Stimulated activated CD4-positive, alpha-beta T cell treated with anti-CD3 and anti-CD28 coated beads, TNF-alpha, amount 100 ng/mL, for 24 hours (primary cell): ENCODE data around the gene SLC24A3.

Experiments
- DNase-seq, 3 experiments: peaks; one replicate each; pipeline ENCODE4 v3.0.0-alpha.2; 2020; ENCODE audit warnings: low read depth in 3 of 3

Gene SLC24A3

GRCh38 chr20:19457611-19458010, 245.2 kb downstream of the SLC24A3 start:
- no peak for DNase-seq

GRCh38 chr20:19460386-19460785, 247.9 kb downstream of the SLC24A3 start:
- DNase-seq, result no peak

- no peak for DNase-seq
These were observed 250.0 kb downstream of the SLC24A3 start for GRCh38 chr20:19462491-19462890.

GRCh38 chr20:19463597-19463996, 251.2 kb downstream of the SLC24A3 start:
- no peak for DNase-seq

DNA sequence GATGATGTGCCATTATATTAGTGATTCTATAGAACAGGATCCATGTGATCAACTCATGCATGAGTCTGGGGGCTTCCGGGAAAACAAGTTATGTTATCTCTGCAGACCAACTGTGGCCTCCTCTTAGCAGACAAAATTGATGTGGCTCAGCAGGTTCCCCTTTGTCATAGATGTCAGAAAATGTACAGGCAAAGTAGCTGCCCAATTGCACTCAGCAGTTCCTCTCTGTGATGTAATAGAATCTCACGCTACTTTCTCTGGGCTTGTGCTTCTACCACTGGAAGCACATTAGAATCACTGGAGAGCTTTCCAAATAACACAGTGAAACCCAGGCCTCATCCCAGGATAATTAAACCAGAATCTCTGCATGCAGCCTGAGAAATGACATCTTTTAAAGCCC, 253.1 kb downstream of the SLC24A3 start:
- no peak for DNase-seq

DNA sequence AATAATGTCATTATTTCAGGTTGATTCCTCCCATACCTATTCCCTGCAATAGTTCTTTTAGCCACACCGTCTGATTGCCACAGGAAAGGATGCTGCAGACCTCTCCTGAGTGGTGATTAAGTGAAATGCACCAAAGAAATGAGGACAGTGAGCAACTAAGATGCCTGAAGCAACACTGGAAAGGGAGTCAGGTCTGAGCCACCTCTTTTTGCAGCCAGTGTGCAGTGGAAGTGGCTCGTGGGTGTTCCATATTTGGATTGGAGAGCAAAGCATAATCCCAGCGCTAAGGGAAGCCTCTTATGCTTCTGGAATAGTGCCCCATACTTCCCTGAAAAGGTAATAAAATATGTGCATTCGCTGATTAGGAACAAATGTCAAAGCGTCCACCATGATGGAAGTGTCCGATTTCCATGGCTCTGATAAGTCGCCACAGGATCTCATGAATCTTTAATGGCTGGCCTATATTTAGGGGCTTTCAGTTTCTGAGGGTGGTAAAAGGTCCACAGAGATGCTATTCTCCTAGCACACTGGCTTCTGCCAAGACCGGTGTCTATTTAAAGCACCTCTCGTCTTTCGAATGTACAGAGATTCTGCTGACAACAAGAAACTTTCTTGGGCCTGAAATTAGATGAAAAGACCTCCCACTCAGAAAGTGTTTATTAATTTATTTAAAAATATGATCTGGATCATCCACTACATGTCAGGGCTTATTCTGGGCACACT, 253.9 kb downstream of the SLC24A3 start:
- no peak for DNase-seq

DNA sequence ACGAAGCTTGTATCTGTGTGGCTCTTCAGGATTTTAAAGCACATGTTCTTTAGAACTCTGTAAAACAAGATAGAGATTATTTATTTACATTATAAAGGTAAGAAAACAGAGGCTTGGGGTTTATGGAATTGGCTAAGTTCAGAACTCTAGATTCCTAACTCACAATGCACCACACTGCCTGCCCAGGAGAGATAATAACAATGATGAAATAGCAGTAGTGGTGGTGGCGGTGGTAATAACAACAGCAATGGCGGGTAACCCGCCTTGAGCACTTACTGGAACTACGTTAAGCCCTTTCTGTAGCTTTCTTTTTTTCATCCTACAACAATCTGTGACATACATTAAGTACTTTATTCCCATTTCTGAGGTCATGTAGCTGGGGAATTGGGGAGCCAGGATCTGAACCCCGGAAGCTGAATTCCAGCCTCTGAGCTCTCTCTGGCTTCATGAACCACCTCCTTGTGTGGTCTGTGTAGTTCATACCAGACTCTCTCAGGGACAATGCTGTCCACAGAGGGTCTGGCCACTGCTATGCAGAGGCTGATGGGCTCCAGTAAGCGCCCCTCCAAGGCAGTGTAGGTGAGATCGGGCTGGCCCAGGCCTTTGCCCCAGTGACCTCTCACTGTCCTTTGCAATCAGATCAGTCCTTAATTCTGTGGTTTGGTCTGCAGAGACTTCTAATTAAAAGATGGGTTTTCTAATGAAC, 260.9 kb downstream of the SLC24A3 start:
- DNase-seq, result no peak

DNA sequence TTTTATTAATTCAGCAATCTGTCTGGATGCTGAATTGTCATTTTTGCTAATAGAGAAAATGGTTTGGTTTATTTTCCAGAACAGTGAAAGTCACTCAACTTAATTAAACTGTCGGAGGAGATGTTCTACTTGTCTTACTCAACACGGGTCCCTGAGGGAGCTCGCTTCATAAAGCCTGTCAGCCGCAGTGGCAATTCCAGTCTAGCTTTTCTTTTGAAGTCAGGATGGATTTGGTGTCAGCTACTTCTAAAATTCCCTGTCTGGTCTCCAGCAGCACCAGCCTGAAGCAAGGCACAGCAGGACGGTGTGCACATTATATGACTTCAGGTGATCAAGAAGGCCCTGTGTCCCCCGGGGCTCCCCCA, 261.5 kb downstream of the SLC24A3 start:
- no peak for DNase-seq

GRCh38 chr20:19478320-19478895, 266.0 kb downstream of the SLC24A3 start:
- DNase-seq, result no peak

DNA sequence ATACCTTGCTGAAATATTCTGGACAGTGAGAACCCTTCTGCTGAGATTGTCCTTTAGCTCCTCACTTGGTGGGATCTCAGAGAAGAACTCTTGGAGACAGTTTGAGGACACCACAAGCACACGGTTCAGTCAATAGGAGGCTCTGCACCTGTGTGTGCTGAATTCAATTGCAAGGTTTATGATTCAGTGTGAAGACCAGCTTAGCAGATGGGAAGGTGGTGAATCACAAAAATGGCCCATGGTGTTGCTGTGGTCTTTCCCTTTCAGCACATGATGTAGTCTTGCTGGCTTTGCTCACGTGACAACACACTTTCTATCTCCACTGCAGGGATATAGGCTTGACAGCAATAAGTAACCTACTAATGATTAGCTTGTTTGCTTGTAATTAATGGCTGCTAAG, 270.3 kb downstream of the SLC24A3 start:
- DNase-seq, result no peak

DNA sequence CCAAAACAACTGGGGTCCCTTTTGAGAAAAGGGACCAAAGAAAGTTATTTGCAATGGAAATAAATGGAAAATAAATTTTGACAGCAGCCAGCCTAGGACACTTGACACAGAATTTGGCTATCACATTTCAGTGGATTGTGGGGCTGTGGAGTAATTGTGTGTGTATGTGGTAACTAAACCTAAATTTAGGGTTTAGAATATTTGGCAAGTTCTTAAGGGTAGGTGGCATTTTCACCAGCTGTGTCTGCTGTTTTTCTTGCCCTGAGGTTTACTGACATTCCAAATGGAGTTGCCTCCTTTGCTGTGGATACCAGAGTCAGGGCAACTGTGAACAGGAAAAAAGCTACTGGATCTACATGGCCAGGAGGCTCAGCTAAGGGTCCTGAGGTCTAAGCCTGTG, 270.9 kb downstream of the SLC24A3 start:
- no peak for DNase-seq

DNA sequence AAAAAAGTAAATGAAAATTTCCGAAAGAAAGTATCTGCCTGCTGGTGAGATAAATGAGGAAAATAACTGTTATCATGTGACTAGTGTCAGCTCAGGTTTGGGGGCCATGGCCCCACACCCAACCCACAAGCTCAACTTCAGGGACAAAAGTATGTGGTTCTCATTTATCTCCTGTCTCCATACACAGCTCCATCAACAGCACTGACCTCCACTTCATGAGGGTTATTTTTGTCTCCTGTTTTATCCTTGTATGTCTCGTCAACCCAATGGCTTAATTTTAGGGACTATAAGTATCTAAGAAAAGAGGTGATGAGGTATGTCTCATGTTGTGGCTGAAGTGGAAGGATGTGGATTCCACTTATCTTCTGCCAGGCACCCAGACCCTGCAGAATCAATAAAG, 274.0 kb downstream of the SLC24A3 start:
- no peak for DNase-seq

DNA sequence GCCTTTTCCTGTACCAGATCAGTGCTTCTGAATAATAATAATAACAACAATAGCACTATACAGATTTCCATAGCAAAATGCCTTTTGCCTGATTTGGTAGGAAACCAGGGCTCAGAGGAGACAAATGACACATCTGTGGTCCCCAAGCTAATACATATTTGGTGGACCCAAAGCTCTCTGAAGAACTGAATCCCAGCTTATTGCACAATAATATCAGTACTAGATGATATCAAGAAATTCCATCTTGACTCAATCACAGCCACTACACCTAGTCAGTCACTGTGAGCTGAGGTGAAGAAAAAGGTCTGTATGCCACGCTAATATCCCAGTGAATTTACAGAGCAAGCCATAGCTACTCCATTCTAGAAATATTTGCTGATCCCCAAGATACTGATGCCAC, 275.0 kb downstream of the SLC24A3 start:
- DNase-seq, result no peak

DNA sequence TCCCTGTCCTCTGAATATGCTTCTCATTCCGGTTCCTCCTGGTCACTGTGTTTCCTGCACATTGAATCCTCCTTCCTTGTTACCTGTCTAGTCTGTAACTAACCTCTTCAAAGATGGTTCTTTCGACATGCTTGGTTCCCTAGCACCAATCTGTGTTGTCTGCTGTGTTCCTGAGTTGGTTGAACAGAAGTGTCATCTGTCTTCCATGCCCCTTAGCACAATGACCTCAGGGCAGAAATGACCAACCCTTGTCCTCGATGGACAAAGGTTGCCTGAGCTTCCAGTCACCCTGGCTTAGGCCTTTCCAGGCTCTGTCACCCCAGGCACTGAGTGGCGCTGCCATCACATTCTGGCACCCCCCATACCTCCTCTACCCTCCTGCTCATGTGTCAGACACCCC, 278.8 kb downstream of the SLC24A3 start:
- DNase-seq, result no peak

- no peak for DNase-seq
These were observed 279.7 kb downstream of the SLC24A3 start for GRCh38 chr20:19492116-19492515.

DNA sequence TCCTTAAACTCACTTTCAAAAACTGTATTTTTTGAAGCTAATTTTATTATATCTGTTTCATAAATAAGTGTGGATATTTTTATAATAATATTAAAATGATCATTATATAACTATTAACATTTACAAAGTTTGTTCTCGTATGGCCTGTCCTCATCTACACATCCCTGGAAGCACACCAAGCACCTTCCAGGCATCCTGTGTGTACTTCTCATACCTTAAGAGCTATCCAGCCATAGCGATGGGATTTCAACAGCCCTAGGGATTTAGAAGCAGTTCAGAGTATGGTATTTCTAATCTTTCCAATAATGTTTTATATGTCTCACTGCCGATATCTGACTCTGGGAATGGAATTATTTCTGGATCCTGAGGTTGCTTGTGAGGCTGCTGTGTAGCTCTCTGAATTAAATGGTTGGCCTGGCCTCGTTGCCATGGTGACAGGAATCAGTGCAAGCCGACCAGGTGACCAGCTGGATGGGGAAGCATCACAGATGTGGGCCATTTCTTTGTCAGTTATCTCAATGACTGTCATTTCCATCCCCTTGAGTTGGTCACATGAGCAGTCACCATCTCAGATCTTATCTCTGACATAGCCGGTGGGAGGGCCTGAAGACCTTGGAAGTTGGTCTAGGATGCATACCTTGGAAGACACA, 280.4 kb downstream of the SLC24A3 start:
- DNase-seq, result no peak

DNA sequence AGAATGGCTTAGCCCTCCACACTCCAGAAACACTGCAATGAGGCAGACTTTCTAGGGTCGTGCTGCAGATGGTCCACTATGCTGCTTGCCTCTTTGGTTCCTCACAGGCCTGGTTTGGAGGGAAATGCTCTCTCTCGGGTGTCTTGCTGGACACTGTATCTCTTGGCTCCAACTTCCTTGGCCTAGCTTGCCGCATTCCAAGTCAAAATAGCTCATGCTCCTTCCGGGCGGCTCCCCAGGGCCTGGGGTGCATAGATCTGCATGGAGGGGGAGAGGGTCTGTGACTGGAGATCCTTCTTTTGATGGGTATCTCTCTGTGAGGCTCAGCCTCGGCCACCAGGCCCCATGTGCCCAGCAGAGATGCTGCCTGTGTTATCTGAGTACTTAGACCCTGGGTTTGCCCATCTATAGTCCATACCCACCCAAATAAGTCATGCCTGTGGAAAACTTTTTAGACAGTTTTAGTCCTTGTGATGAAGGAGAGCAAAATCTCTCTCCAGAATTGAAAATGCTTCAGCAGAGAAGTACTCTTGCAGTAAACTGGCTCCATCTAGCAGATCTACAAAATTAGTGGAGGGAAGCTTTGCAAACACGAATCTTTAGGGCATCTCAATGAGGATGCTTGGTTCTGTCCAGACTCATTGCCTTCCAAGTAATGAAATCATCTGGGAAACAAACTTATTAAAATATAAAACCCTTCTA, 281.5 kb downstream of the SLC24A3 start:
- DNase-seq, result no peak

GRCh38 chr20:19495905-19496703, 283.7 kb downstream of the SLC24A3 start:
- no peak for DNase-seq

DNA sequence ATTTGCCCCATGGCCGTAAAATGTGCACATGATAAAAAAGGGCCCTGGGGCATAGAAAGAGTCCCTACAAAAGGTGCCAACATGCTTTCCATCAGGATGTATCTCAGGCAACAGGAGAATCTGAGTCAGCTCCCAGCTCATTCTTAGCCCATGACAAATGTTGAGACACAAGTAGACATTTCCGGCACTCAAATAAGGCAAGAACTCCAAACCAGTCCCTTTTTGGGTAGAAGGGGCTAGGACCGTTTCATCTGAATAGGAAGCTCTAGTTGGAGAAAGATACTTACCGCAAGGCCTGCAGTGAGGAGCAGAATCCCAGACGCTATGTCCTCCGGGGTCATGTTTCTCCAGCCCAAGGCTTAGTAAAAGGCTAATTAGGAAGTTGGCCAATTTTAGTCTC, 284.6 kb downstream of the SLC24A3 start:
- DNase-seq, result no peak

GRCh38 chr20:19498756-19499155, 286.3 kb downstream of the SLC24A3 start:
- no peak for DNase-seq

- no peak for DNase-seq
These were observed 289.2 kb downstream of the SLC24A3 start for GRCh38 chr20:19501476-19502115.
